A549 (cell line): Measurements from ENCODE around the gene NFX1. TPM values are rescaled to one million over a fixed set of nuclear protein-coding genes. Genes with fewer than 3 reads are reported as not detected.

Experiments used
- ATAC-seq, 2 experiments: fragments of 200-7000 bp in 1 of 2; fragments of >200 bp in 1 of 2; cut with Nextera tagmentation in 1 of 2; cut with Tn5 transposase in 1 of 2; 3 replicates each; pipeline versions ENCODE4 v1.8.0 to v1.9.1; 2018 to 2020; ENCODE audit warnings: mild to moderate bottlenecking in 1 of 2, moderate library complexity in 1 of 2
- CTCF ChIA-PET: fragments of 300-600 bp; sonication (Branson Sonifier 250); formaldehyde crosslinking; extraction: SDS; loops from one replicate; lab custom pipeline; 2021; ENCODE audit warnings: antibody characterized with exemption, inconsistent platforms; lab: Yijun Ruan, JAX
- POLR2A ChIA-PET: fragments of 350-600 bp; formaldehyde crosslinking; extraction: SDS; loops from one replicate; lab custom pipeline; 2021; ENCODE audit warnings: antibody characterized with exemption, inconsistent platforms; lab: Yijun Ruan, JAX
- DNase-seq, 2 experiments: peaks; one replicate each; pipeline versions ENCODE4 v3.0.0 to v3.0.0-alpha.2; 2011 to 2016; ENCODE audit warnings: low read depth in 1 of 2, low spot score in 1 of 2
- FAIRE-seq: peaks from 2 replicates; lab custom pipeline; 2011; peaks lifted over from hg19 to GRCh38; lab: Jason Lieb, UNC
- H3K27ac ChIP-seq, 2 experiments: fragments of >200 bp; sonication (Bioruptor Twin); formaldehyde crosslinking; 3 replicates each; pipeline ENCODE4 v1.5.1; 2016 to 2017
- H3K4me1 ChIP-seq: fragments of >200 bp; sonication (Bioruptor Twin); formaldehyde crosslinking; 3 replicates; pipeline ENCODE4 v1.6.1; 2016
- H3K4me2 ChIP-seq: fragments of >200 bp; sonication (Bioruptor Twin); formaldehyde crosslinking; 3 replicates; pipeline ENCODE4 v1.6.1; 2016
- H3K4me3 ChIP-seq: fragments of >200 bp; sonication (Bioruptor Twin); formaldehyde crosslinking; 3 replicates; pipeline ENCODE4 v1.5.1; 2016
- H3K9me3 ChIP-seq: fragments of >200 bp; sonication (Bioruptor Twin); formaldehyde crosslinking; 3 replicates; pipeline ENCODE4 v1.6.1; 2016
- ATOH8 ChIP-seq: fragments of 250-450 bp; sonication (Bioruptor Pico); IDR thresholded peaks from 2 replicates; pipeline ENCODE4 v1.5.0; 2020; ENCODE audit warnings: low read depth, mild to moderate bottlenecking, moderate library complexity
- BHLHE40 ChIP-seq: IDR thresholded peaks from 2 replicates; pipeline ENCODE4 v1.6.1; 2012; ENCODE audit warnings: low read depth, low read length, inconsistent platforms
- CBX2 ChIP-seq: fragments of 200-600 bp; sonication (generic); IDR thresholded peaks from 2 replicates; pipeline ENCODE4 v1.6.1; 2016; ENCODE audit warnings: low read depth, mild to moderate bottlenecking, borderline replicate concordance
- CHD2 ChIP-seq: fragments of 150-350 bp; IDR thresholded peaks from 2 replicates; pipeline ENCODE4 v1.6.1; 2014; ENCODE audit warnings: low read length; ENCODE audit not compliant: partially characterized antibody
- E2F6 ChIP-seq: IDR thresholded peaks from 2 replicates; pipeline ENCODE4 v1.6.1; 2012; ENCODE audit warnings: low read depth, borderline replicate concordance
- FOSB ChIP-seq: fragments of 250-450 bp; sonication (Bioruptor Pico); IDR thresholded peaks from 2 replicates; pipeline ENCODE4 v1.5.0; 2020; ENCODE audit warnings: mild to moderate bottlenecking, moderate library complexity
- FOSL2 ChIP-seq, 2 experiments: fragments of 450-650 bp in 1 of 2; fragments of >200 bp in 1 of 2; sonication (Bioruptor Twin) in 1 of 2; formaldehyde crosslinking; IDR thresholded peaks; 2 replicates each; pipeline versions ENCODE4 v1.5.0 to v1.6.1; 2016 to 2020; ENCODE audit warnings: mild to moderate bottlenecking in 1 of 2, moderate library complexity in 1 of 2
- GATA3 ChIP-seq: IDR thresholded peaks from 2 replicates; pipeline ENCODE4 v1.6.1; 2012; ENCODE audit warnings: borderline replicate concordance
- HDAC2 ChIP-seq: fragments of 200-600 bp; sonication (generic); IDR thresholded peaks from 2 replicates; pipeline ENCODE4 v1.6.1; 2016
- HMGXB4 ChIP-seq: fragments of 250-450 bp; sonication (Bioruptor Pico); IDR thresholded peaks from 2 replicates; pipeline ENCODE4 v1.5.0; 2021; ENCODE audit warnings: mild to moderate bottlenecking, moderate library complexity, borderline replicate concordance
- HOXB13 ChIP-seq: fragments of 250-450 bp; sonication (Bioruptor Pico); IDR thresholded peaks from 2 replicates; pipeline ENCODE4 v1.5.0; 2020; ENCODE audit warnings: low read depth, mild to moderate bottlenecking, moderate library complexity
- HOXB5 ChIP-seq: fragments of 250-450 bp; sonication (Bioruptor Pico); IDR thresholded peaks from 2 replicates; pipeline ENCODE4 v1.5.0; 2020; ENCODE audit warnings: mild to moderate bottlenecking, moderate library complexity
- JUN ChIP-seq, 2 experiments: fragments of >200 bp; sonication (Bioruptor Twin); formaldehyde crosslinking; IDR thresholded peaks; 2 replicates in 1 of 2; 3 replicates in 1 of 2; pipeline ENCODE4 v1.6.1; 2016 to 2017
- JUNB ChIP-seq: fragments of >200 bp; sonication (Bioruptor Twin); formaldehyde crosslinking; IDR thresholded peaks from 2 replicates; pipeline ENCODE4 v1.6.1; 2016
- MAX ChIP-seq: IDR thresholded peaks from 2 replicates; pipeline ENCODE4 v1.6.1; 2012
- POLR2A ChIP-seq: IDR thresholded peaks from 2 replicates; pipeline ENCODE4 v1.6.1; 2012; ENCODE audit warnings: mild to moderate bottlenecking, low read length
- RARB ChIP-seq: fragments of 250-450 bp; sonication (Bioruptor Pico); IDR thresholded peaks from 2 replicates; pipeline ENCODE4 v1.8.0; 2021; ENCODE audit warnings: mild to moderate bottlenecking, moderate library complexity
- RNF2 ChIP-seq: fragments of 200-600 bp; sonication (generic); IDR thresholded peaks from 2 replicates; pipeline ENCODE4 v1.6.1; 2016; ENCODE audit warnings: low read depth, mild to moderate bottlenecking, antibody characterized with exemption, moderate library complexity, borderline replicate concordance
- SMC3 ChIP-seq: fragments of >200 bp; sonication (Bioruptor Twin); formaldehyde crosslinking; IDR thresholded peaks from 3 replicates; pipeline ENCODE4 v1.6.1; 2018; ENCODE audit warnings: inconsistent platforms
- SREBF2 ChIP-seq: fragments of 450-650 bp; IDR thresholded peaks from 2 replicates; pipeline ENCODE4 v1.6.1; 2014; ENCODE audit warnings: mild to moderate bottlenecking, moderate library complexity
- TP53 ChIP-seq: fragments of 250-450 bp; sonication (Bioruptor Pico); IDR thresholded peaks from 2 replicates; pipeline ENCODE4 v1.5.0; 2021; ENCODE audit warnings: mild to moderate bottlenecking, moderate library complexity
- USF2 ChIP-seq: fragments of 450-650 bp; IDR thresholded peaks from 2 replicates; pipeline ENCODE4 v1.6.1; 2014; ENCODE audit warnings: antibody characterized with exemption
- ZC3H11A ChIP-seq: fragments of 450-650 bp; IDR thresholded peaks from 2 replicates; pipeline ENCODE4 v1.6.1; 2014; ENCODE audit warnings: antibody characterized with exemption, mild to moderate bottlenecking
- ZNF302 ChIP-seq: fragments of 250-450 bp; sonication (Bioruptor Pico); IDR thresholded peaks from 2 replicates; pipeline ENCODE4 v1.9.0; 2021; ENCODE audit warnings: inconsistent platforms, mild to moderate bottlenecking, moderate library complexity
- WGBS: methylation state at CpG from one replicate; pipeline ENCODE4 v1.1.6; 2017; ENCODE audit errors: missing lambda C conversion rate; 5-methylcytosine and 5-hydroxymethylcytosine counted together
- polyA plus RNA-seq, 4 experiments: library from polyadenylated mRNA; depleted of rRNA in 3 of 4; stranded (reverse); fragments of >200 nt; fragmentation: RNase III in 1 of 4; extraction: RNeasy Plus Mini Kit Qiagen cat#74134 plus additional on column Dnase treatment in 1 of 4; gene quantifications; 2 replicates in 3 of 4; 3 replicates in 1 of 4; pipeline ENCODE4 v1.2.3, GENCODE V29; 2011 to 2017

Gene NFX1
- polyA plus RNA-seq, 2 of the 4 experiments (the other 2 are of a cell fraction) = 24.8 to 41.2 TPM

GRCh38 chr9:33291901-33292300 lies 1.6 kb downstream of the NFX1 start:
- POLR2A ChIA-PET = no interaction called here
- H3K27ac ChIP-seq = no peak overlapping the region
- no peak overlapping the region for H3K4me3 ChIP-seq
- peak overlapping the region; percentile 78 for H3K4me2 ChIP-seq
- H3K4me1 ChIP-seq = peaks cover 54% of the 10 kb centered on the region
- ATAC-seq (no peak), FAIRE-seq (no peak), DNase-seq (no peak)
- 84% methylated on average over 5 of the region's 5 CpGs for WGBS
- H3K9me3 ChIP-seq = no peaks in the 10 kb centered on the region
- CTCF ChIA-PET = interaction anchor here (2.6 kb wide), 1 partner anchor 174 kb away, joined by 7 read pairs; no protein-coding TSS in a partner anchor
- TF ChIP-seq FOSB (CRISPR knock-in tag) (no peak), FOSL2 (IDR thresholded peaks at IDR 0.05) (no peak), FOSL2 (CRISPR knock-in tag; IDR thresholded peaks at IDR 0.05) (0 out of 2 replicates have a peak, but pooled peaks have one; percentile 3)

GRCh38 chr9:33293782-33294181 lies 3.5 kb downstream of the NFX1 start:
- Histone ChIP-seq H3K9me3 (no peaks in the 10 kb centered on the region), H3K4me3 (no peak overlapping the region), H3K4me2 (peak overlapping the region; percentile 7; the same call in 1 of the 3 replicates), H3K4me1 (peaks cover 52% of the 10 kb centered on the region), H3K27ac (no peak overlapping the region)
- ChIA-PET CTCF (interaction anchor here (0.6 kb wide), 1 partner anchor 21 kb away, joined by 3 read pairs; no protein-coding TSS in a partner anchor), POLR2A (no interaction called here)
- FAIRE-seq (no peak), ATAC-seq (no peak), DNase-seq (no peak)
- TF ChIP-seq RARB (no peak), HOXB5 (CRISPR knock-in tag) (no peak), CHD2 (no peak), MAX (no peak), BHLHE40 (no peak), JUNB (no peak), USF2 (no peak), SMC3 (no peak), ZC3H11A (no peak), ZNF302 (CRISPR knock-in tag) (no peak), HOXB13 (no peak), RNF2 (no peak), SREBF2 (no peak)
- WGBS = 88% methylated on average over 2 of the region's 2 CpGs

GRCh38 chr9:33294670-33295432 lies 4.5 kb downstream of the NFX1 start:
- POLR2A ChIA-PET = interaction anchor here (0.6 kb wide), 1 partner anchor 23 kb away, joined by 4 read pairs; no protein-coding TSS in a partner anchor
- no peak for FAIRE-seq
- ATAC-seq = no peak
- Histone ChIP-seq H3K9me3 (no peaks in the 10 kb centered on the region), H3K4me2 (no peak overlapping the region), H3K4me1 (peaks cover 44% of the 10 kb centered on the region), H3K4me3 (no peak overlapping the region), H3K27ac (no peak overlapping the region)
- CTCF ChIA-PET = no interaction called here
- DNase-seq = no peak
- TF ChIP-seq FOSB (CRISPR knock-in tag) = no peak
- TF ChIP-seq HDAC2 = no peak
- TF ChIP-seq BHLHE40 = no peak
- 91% methylated on average over 12 of the region's 12 CpGs for WGBS

GRCh38 chr9:33295571-33295970 lies 5.3 kb downstream of the NFX1 start:
- DNase-seq = no peak
- POLR2A ChIA-PET = no interaction called here
- H3K27ac ChIP-seq = no peak overlapping the region
- peaks cover 44% of the 10 kb centered on the region for H3K4me1 ChIP-seq
- no peak for TF ChIP-seq CBX2
- TF ChIP-seq TP53 (CRISPR knock-in tag) = no peak
- TF ChIP-seq E2F6 = no peak
- TF ChIP-seq USF2 = no peak
- no peak for TF ChIP-seq JUN (IDR thresholded peaks at IDR 0.05)
- TF ChIP-seq FOSB (CRISPR knock-in tag) = no peak
- TF ChIP-seq HMGXB4 = no peak
- no peak for TF ChIP-seq GATA3
- TF ChIP-seq ATOH8 (CRISPR knock-in tag) = no peak
- no peak for TF ChIP-seq CHD2
- TF ChIP-seq RARB = no peak
- no peak for TF ChIP-seq HDAC2
- TF ChIP-seq POLR2A = no peak
- TF ChIP-seq, all 56 proteins: peak for 0
- no peak for FAIRE-seq
- Histone ChIP-seq H3K9me3 (no peaks in the 10 kb centered on the region), H3K4me3 (no peak overlapping the region), H3K4me2 (no peak overlapping the region)
- 92% methylated on average over 2 of the region's 2 CpGs for WGBS
- CTCF ChIA-PET = interaction anchor here (1.2 to 3.5 kb wide), 4 partner anchors 9 to 171 kb away, joined by 3 to 22 read pairs (median 8); no protein-coding TSS in a partner anchor
- ATAC-seq = no peak
